Epithelial cell of esophagus (primary cell): Measurements from ENCODE around the gene INSRR.

Source experiments
- DNase-seq: peaks from one replicate; pipeline ENCODE4 v3.0.0; 2010; ENCODE audit warnings: low read depth
- H3K4me3 ChIP-seq: 2 replicates; pipeline ENCODE4 v1.5.1; 2011; ENCODE audit warnings: mild to moderate bottlenecking, low read length, control low read depth
- CTCF ChIP-seq: IDR thresholded peaks from 2 replicates; pipeline ENCODE4 v1.5.1; 2011; ENCODE audit warnings: low read depth, mild to moderate bottlenecking, low read length, control low read depth, inconsistent platforms; ENCODE audit not compliant: insufficient read depth; ENCODE audit errors: missing control alignments

Gene INSRR

DNA sequence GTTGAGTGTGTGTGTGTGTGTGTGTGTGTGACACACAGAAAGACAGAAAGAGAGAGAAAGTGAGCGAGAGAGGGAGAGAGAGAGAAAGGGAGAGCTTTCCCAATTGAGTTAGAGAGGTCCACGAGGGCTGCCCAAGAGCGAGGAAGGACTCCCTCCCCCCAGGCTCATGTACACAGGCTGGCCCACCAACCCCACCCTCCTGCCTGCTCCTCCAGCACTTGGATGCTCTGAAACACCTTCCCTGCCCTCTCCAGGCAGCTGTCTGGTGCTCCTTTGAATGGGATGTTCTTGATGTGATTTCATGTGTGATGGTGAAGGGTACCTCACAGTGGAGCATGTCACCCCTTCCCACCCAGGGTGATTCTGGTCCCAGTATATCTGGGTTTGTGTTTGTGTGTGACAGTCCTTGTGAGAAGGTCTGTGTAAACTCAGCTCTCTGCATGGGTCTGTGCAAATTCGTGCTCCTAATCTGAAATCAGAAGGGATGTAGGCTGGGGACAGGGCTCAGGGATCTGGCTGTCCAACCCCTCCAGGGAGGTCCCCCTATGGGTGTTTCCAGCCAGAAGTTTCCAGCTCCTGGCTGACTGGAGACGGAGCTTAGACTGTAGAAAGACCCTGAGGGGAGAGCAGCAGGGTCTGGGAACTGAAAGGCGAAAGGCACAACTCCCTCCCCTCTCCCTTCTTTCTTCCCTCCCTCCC is 27.8 kb upstream of the INSRR start:
- H3K4me3 ChIP-seq = no peak overlapping the region
- DNase-seq = no peak
- TF ChIP-seq CTCF = no peak

DNA sequence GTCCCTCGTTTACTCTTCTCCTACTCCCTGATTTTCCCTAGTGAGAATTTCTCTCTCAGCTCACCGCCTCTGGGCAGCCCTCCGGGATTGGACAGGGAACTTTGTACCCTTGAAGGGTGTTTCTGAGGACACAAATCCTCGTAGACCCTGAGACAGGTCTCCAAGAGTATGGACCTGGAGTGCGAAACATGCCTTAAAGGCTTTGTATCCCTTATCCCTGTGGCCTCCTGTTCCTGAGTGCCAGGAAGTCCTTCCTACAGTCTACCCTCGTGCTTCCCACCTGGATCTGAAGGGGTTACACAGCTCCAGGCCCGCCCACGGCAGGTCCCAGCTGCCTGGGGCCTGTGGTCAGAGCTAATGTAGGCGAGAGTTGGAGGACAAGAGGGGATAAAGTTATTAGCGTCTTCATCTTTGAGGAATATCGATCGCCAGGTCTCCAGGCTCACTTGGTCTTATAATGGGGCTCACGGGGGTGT is 27.0 kb upstream of the INSRR start:
- H3K4me3 ChIP-seq = no peak overlapping the region
- TF ChIP-seq CTCF = no peak
- DNase-seq = no peak

- no peak for TF ChIP-seq CTCF
These were observed 26.4 kb upstream of the INSRR start for GRCh38 chr1:156885314-156885713.

GRCh38 chr1:156884560-156885184 is 25.8 kb upstream of the INSRR start:
- DNase-seq = no peak
- H3K4me3 ChIP-seq = no peak overlapping the region
- no peak for TF ChIP-seq CTCF

More at GRCh38 chr1:156885314-156885713, 26.4 kb upstream of the INSRR start:
- no peak for DNase-seq
- no peak overlapping the region for H3K4me3 ChIP-seq

DNA sequence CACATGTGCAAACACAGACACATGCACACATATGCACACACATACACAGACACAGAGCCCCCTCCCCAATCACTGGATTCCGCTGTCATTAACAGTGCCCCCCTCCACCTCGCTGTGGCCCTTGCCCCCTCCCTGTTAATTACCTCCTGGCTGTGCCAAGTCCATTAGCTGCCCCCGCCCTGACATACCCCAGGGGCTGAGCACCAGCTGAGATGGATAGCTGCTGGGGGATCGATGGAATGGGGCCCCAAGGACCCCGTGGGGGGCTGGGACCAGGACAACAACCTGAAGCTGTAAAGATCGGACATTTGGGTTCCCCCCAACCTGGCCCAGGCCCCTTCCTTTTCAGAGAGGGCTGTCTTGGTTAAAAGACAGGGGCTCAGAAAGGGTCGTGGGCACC is 25.0 kb upstream of the INSRR start:
- TF ChIP-seq CTCF = no peak
- no peak for DNase-seq
- no peak overlapping the region for H3K4me3 ChIP-seq

DNA sequence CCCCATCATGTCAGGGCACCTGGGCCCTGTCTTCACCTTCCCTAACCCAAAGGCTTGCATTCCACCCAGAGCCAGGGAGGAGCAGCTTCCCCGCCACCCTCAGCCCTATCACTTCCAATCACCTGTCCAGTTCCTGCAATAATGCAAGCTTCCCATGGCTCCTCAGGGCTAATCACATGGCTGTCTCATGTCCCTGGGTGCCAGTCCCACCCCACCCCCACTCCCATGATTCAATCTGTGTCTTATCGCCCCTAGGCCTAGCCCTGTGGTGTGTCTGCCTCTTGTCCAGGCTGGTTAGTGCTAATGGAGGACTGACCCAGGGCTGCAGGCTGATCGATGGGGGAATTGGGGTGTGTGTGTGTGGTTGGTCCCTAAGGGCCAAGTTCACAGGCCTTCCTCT is 23.6 kb upstream of the INSRR start:
- no peak overlapping the region for H3K4me3 ChIP-seq
- no peak for DNase-seq
- no peak for TF ChIP-seq CTCF
